Fibroblast of mammary gland (primary cell): ENCODE measurements around the gene RPL31.

ENCODE experiments used
- DNase-seq: peaks from one replicate; pipeline ENCODE4 v3.0.0-alpha.2; 2010; ENCODE audit warnings: low read depth
- H3K4me3 ChIP-seq: 2 replicates; pipeline ENCODE4 v1.5.1; 2011; ENCODE audit warnings: low read depth, mild to moderate bottlenecking, low read length, moderate library complexity; ENCODE audit not compliant: control insufficient read depth
- CTCF ChIP-seq: conservative IDR thresholded peaks from 2 replicates; pipeline ENCODE4 v1.5.1; 2011; ENCODE audit warnings: low read depth, low read length, inconsistent platforms; ENCODE audit not compliant: control insufficient read depth, insufficient read depth

Gene RPL31

GRCh38 chr2:101006065-101006715, 4.1 kb downstream of the RPL31 start:
- TF ChIP-seq CTCF: no peak
- no peak overlapping the region for H3K4me3 ChIP-seq
- DNase-seq: no peak

DNA sequence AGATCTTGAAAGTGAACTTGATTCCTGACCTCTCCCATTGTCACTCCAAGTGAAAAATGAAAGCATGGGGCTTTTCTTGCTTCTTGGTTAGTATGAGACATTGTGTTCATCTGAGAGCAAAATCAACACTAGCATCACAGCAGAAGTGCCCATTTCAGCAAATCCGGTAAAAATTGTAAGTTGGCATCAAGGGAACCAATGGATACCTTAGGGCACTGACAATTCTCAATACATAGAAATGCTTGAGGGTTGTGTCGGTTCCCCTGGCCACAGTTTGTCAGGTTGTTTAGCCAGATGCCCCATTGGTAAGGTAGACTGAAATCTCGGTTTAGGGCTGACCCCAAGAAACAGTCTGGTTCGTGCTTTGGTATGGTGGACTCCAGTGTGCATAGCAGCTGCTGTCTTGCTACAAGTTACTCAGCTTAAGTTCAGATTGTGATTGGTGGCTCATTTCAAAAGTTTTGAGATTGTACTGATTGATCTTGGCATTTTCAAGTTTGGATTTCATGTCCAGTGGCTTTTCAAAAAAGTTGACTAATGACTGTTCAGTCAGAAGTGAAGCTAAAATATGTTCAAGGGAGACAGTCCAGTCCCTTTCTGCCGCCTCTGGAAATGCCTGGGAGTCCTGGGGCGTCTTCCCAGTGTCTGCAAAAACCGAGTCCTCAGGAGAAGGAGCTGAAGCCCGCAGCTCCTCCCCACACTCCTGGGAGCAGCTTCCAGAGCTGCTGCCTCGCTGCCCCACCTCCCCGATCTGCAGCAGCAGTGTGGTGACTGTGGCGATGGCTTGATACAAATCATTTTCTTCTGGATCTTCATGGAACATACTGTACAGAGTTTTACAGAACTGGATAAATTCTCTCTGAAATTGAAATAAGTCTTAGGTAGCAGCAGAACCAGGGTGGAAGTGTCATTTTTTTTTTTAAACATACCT, 5.6 kb downstream of the RPL31 start:
- DNase-seq: peak; percentile 19
- TF ChIP-seq CTCF: no peak
- no peak overlapping the region for H3K4me3 ChIP-seq

DNA sequence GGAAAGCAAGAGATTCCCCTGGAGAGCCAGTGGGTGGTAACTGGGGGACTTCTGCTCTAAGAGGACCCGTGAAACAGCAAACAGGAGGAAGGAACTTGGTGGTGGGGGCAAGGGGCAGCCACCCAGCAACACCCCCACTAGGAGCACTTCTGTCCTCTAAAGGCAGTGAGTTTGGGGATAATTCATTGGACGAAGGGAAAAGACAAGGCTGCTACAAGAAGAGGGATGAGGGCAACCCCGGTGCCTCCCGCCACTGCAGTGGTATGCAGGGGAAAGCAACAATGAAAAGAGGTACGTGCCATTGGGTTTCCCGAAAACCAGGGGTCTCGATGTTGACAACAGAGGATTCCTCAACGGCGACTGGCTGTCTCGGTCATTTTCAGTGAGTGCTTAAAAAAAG, 9.1 kb downstream of the RPL31 start:
- TF ChIP-seq CTCF: no peak
- no peak for DNase-seq

GRCh38 chr2:101012054-101012705, 10.1 kb downstream of the RPL31 start:
- no peak overlapping the region for H3K4me3 ChIP-seq
- DNase-seq: peak; percentile 18
- no peak for TF ChIP-seq CTCF

More for the DNA sequence above, 9.1 kb downstream of the RPL31 start:
- H3K4me3 ChIP-seq: no peak overlapping the region

- H3K4me3 ChIP-seq: no peak overlapping the region
- peak; percentile 80 for TF ChIP-seq CTCF
- DNase-seq: peak; percentile 57
These were observed 10.7 kb downstream of the RPL31 start for GRCh38 chr2:101012706-101013181.

- DNase-seq: no peak
- H3K4me3 ChIP-seq: no peak overlapping the region
- TF ChIP-seq CTCF: no peak
These were observed 12.3 kb downstream of the RPL31 start for GRCh38 chr2:101014264-101014857.
